Peyer's patch (tissue), 4 donors: ENCODE data around the gene PCNT.

Experiments
- POLR2A ChIP-seq, 2 donors: fragments of 450-650 bp; IDR thresholded peaks; one replicate each; pipeline ENCODE4 v1.5.1; 2017; ENCODE audit warnings: antibody characterized with exemption in 2 of 2, mild to moderate bottlenecking in 2 of 2, moderate library complexity in 2 of 2
- TF ChIP-seq, protein P1 (sequence below), 6 experiments: fragments of 450-650 bp in 4 of 6; fragments of 200-600 bp in 2 of 6; sonication (generic) in 1 of 6; IDR thresholded peaks; one replicate each; pipeline ENCODE4 v1.5.1; 2017 to 2019; ENCODE audit warnings: antibody characterized with exemption in 6 of 6, mild to moderate bottlenecking in 3 of 6, moderate library complexity in 1 of 6

- TF ChIP-seq, protein P1, sequence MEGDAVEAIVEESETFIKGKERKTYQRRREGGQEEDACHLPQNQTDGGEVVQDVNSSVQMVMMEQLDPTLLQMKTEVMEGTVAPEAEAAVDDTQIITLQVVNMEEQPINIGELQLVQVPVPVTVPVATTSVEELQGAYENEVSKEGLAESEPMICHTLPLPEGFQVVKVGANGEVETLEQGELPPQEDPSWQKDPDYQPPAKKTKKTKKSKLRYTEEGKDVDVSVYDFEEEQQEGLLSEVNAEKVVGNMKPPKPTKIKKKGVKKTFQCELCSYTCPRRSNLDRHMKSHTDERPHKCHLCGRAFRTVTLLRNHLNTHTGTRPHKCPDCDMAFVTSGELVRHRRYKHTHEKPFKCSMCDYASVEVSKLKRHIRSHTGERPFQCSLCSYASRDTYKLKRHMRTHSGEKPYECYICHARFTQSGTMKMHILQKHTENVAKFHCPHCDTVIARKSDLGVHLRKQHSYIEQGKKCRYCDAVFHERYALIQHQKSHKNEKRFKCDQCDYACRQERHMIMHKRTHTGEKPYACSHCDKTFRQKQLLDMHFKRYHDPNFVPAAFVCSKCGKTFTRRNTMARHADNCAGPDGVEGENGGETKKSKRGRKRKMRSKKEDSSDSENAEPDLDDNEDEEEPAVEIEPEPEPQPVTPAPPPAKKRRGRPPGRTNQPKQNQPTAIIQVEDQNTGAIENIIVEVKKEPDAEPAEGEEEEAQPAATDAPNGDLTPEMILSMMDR (IDR thresholded peaks at IDR 0.05) = no peak
- no peak for TF ChIP-seq POLR2A (IDR thresholded peaks at IDR 0.05)
Observed at GRCh38 chr21:46393451-46393940, 69.5 kb downstream of the PCNT start.
